Osteoblast (primary cell): ENCODE measurements around the gene SLC39A11. TPM values are rescaled to one million over a fixed set of nuclear protein-coding genes. Genes with fewer than 3 reads are reported as not detected.

Experiments used
- DNase-seq: peaks from one replicate; pipeline ENCODE4 v3.0.0; 2011; ENCODE audit warnings: low spot score, mixed read lengths; ENCODE audit not compliant: insufficient read length; ENCODE audit errors: missing footprints
- H2AFZ ChIP-seq: 2 replicates; pipeline ENCODE4 v1.6.0; 2011; ENCODE audit warnings: mild to moderate bottlenecking, low read length
- H3K27ac ChIP-seq: 2 replicates; pipeline ENCODE4 v1.5.1; 2011; ENCODE audit warnings: mild to moderate bottlenecking, low read depth, low read length, moderate library complexity
- H3K27me3 ChIP-seq: 2 replicates; pipeline ENCODE4 v1.6.0; 2012; ENCODE audit warnings: mild to moderate bottlenecking, control low read depth, inconsistent platforms, low read length, moderate library complexity; ENCODE audit not compliant: insufficient read depth
- H3K36me3 ChIP-seq: 2 replicates; pipeline ENCODE4 v1.5.1; 2011; ENCODE audit warnings: mild to moderate bottlenecking, low read length, control low read depth, moderate library complexity; ENCODE audit not compliant: insufficient read depth
- H3K4me1 ChIP-seq: 2 replicates; pipeline ENCODE4 v1.5.1; 2011; ENCODE audit warnings: mild to moderate bottlenecking, low read length, control low read depth, moderate library complexity; ENCODE audit not compliant: insufficient read depth
- H3K4me2 ChIP-seq: 2 replicates; pipeline ENCODE4 v1.6.0; 2011; ENCODE audit warnings: mild to moderate bottlenecking, low read length; ENCODE audit not compliant: insufficient read depth
- H3K4me3 ChIP-seq: fragments of 200-600 bp; sonication (generic); 3 replicates; pipeline ENCODE4 v1.5.1; 2012; ENCODE audit warnings: mild to moderate bottlenecking, low read length, inconsistent platforms; ENCODE audit not compliant: insufficient read depth
- H3K79me2 ChIP-seq: 2 replicates; pipeline ENCODE4 v1.6.0; 2012; ENCODE audit warnings: mild to moderate bottlenecking, low read length, control low read depth, inconsistent platforms; ENCODE audit not compliant: insufficient read depth
- H3K9me3 ChIP-seq: 2 replicates; pipeline ENCODE4 v1.5.1; 2011; ENCODE audit warnings: low read depth, low read length, control low read depth
- H4K20me1 ChIP-seq: 2 replicates; pipeline ENCODE4 v1.6.0; 2012; ENCODE audit warnings: mild to moderate bottlenecking, low read length, control low read depth; ENCODE audit not compliant: insufficient read depth
- total RNA-seq: library from RNA; depleted of rRNA; stranded (reverse); fragments of >200 nt; gene quantifications from 2 replicates; pipeline ENCODE4 v1.2.3, GENCODE V29; 2012
- TF ChIP-seq, protein P1 (sequence below): IDR thresholded peaks from 2 replicates; pipeline ENCODE4 v1.5.1; 2011; ENCODE audit warnings: mild to moderate bottlenecking, low read depth, low read length, moderate library complexity; ENCODE audit errors: extremely low read depth

The SLC39A11 gene
- total RNA-seq, 1 donor, result 27.1 TPM

DNA sequence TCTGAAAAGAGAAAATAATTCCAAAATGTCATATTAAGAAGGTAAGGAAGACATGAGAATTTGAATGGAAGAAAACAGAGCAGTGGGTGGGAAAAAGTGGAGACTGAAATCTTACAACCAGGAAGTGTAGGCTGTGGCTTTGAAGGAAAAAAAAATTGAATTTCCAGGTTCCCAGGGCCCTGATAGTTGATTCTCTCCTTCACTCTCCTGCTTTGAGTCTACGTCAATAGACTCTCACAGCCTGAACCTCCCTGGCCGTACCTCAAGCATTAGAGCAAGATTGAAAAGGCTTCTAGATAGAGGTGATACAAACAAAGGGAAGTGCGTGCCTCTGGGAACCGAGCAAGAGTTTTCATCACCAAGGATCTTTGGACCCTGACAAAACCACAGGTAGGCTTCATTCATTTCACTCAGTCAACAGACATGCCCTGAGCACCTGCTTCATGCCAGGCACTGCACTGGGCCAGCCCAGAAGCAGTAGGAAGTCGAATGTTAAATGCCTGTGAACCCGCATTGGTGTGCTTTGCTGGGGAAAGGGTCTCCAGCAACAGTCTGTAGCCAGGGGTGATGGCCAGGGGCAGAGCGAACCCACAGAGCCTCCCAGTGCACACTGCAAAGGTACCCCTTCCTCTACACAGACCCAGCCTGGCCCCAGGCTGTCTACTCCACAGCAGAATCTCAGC lies 163.9 kb downstream of the SLC39A11 start:
- no peaks in the 10 kb centered on the region for H3K36me3 ChIP-seq
- TF ChIP-seq, protein P1, sequence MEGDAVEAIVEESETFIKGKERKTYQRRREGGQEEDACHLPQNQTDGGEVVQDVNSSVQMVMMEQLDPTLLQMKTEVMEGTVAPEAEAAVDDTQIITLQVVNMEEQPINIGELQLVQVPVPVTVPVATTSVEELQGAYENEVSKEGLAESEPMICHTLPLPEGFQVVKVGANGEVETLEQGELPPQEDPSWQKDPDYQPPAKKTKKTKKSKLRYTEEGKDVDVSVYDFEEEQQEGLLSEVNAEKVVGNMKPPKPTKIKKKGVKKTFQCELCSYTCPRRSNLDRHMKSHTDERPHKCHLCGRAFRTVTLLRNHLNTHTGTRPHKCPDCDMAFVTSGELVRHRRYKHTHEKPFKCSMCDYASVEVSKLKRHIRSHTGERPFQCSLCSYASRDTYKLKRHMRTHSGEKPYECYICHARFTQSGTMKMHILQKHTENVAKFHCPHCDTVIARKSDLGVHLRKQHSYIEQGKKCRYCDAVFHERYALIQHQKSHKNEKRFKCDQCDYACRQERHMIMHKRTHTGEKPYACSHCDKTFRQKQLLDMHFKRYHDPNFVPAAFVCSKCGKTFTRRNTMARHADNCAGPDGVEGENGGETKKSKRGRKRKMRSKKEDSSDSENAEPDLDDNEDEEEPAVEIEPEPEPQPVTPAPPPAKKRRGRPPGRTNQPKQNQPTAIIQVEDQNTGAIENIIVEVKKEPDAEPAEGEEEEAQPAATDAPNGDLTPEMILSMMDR, result no peak
- H2AFZ ChIP-seq, result no peak overlapping the region
- no peaks in the 10 kb centered on the region for H3K9me3 ChIP-seq
- H3K79me2 ChIP-seq, result no peaks in the 10 kb centered on the region
- H4K20me1 ChIP-seq, result peaks cover 13% of the 10 kb centered on the region
- DNase-seq, result no peak
- no peak overlapping the region for H3K27ac ChIP-seq
- H3K4me1 ChIP-seq, result no peaks in the 10 kb centered on the region
- H3K4me3 ChIP-seq, result no peak overlapping the region
- no peaks in the 10 kb centered on the region for H3K27me3 ChIP-seq
- no peak overlapping the region for H3K4me2 ChIP-seq

DNA sequence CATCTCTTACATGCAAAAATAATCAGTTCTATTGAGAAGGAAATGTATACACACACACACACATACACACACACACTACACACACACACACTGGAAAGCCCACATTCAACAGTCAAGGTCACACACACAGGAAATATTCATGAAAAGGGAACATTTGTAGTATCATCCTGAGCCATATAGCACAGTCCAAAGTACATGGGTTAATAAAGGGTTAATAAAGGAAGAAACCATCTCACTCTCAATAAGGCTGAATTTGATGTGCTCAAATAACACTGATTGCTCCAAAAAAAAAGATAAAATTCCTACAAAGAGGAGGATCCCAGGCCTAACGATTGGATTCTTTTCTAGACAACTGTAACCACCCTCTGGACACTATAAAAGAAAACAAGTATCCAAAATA lies 164.7 kb downstream of the SLC39A11 start:
- TF ChIP-seq, protein P1, result no peak
- Histone ChIP-seq H3K4me2 (no peak overlapping the region), H3K36me3 (no peaks in the 10 kb centered on the region)

DNA sequence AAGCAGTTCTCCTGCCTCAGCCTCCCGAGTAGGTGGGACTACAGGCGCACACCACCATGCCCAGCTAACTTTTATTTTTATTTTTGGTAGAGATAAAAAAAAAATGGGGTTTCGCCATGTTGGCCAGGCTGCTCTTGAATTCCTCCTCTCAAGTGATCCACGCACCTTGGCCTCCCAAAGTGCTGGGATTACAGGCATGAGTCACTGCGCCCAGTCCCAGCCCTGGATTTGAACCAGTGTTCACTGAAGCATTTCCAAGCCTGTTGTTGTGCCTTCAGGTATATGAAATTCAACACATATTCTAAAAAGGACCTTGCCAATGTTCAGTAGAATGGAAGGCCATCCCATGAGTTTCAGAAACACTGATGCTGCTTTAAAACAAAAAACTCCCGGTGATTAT lies 165.3 kb downstream of the SLC39A11 start:
- Histone ChIP-seq H4K20me1 (peaks cover 9% of the 10 kb centered on the region), H3K4me3 (no peak overlapping the region), H3K27me3 (no peaks in the 10 kb centered on the region), H3K9me3 (no peaks in the 10 kb centered on the region), H3K4me2 (no peak overlapping the region), H3K27ac (no peak overlapping the region), H3K4me1 (no peaks in the 10 kb centered on the region), H2AFZ (no peak overlapping the region), H3K36me3 (no peaks in the 10 kb centered on the region), H3K79me2 (no peaks in the 10 kb centered on the region)
- no peak for DNase-seq
- TF ChIP-seq, protein P1, result no peak

More for the DNA sequence above, 164.7 kb downstream of the SLC39A11 start:
- H3K4me1 ChIP-seq, result no peaks in the 10 kb centered on the region
- no peak for DNase-seq
- H3K9me3 ChIP-seq, result no peaks in the 10 kb centered on the region
- no peak overlapping the region for H3K27ac ChIP-seq
- H3K4me3 ChIP-seq, result no peak overlapping the region
- no peaks in the 10 kb centered on the region for H3K79me2 ChIP-seq
- no peak overlapping the region for H2AFZ ChIP-seq
- H3K27me3 ChIP-seq, result no peaks in the 10 kb centered on the region
- peaks cover 13% of the 10 kb centered on the region for H4K20me1 ChIP-seq

DNA sequence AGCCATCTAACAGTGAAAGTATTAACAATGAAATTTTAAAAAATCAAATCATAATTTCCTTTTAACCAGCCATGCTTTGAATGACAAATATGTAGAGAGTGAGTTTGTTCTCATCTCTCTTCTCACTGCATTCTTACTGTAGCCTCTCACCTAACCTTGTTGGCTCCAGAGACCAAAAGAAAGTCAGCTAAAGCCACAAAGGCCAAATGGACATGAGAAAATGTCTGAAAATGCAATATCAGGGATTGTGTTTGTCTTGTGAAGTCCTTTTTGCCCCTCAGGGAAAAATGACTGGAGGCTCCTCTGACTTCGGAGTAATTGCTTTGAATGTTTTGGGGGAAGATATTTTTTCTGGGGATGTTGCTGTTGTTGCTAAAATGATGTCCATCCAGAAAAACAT lies 166.3 kb downstream of the SLC39A11 start:
- no peak overlapping the region for H2AFZ ChIP-seq
- H3K4me2 ChIP-seq, result no peak overlapping the region
- no peak for DNase-seq
- H3K27me3 ChIP-seq, result no peaks in the 10 kb centered on the region
- peaks cover 8% of the 10 kb centered on the region for H4K20me1 ChIP-seq
- no peaks in the 10 kb centered on the region for H3K79me2 ChIP-seq
- TF ChIP-seq, protein P1, result no peak
- H3K27ac ChIP-seq, result no peak overlapping the region
- H3K9me3 ChIP-seq, result no peaks in the 10 kb centered on the region
- no peaks in the 10 kb centered on the region for H3K4me1 ChIP-seq
- no peaks in the 10 kb centered on the region for H3K36me3 ChIP-seq
- no peak overlapping the region for H3K4me3 ChIP-seq
